Embryonic facial prominence (tissue), 1 donor: ENCODE results near the gene NEMP1.
"Not testable (repeated sequence)": the region's sequence is repeated elsewhere in the genome, so short reads cannot be mapped to it uniquely, and the experiment has no call there.

ENCODE experiments used
- DNase-seq: peaks from one replicate; pipeline ENCODE4 v3.0.0-alpha.2; 2016; ENCODE audit errors: extremely low spot score

NEMP1 gene

DNA sequence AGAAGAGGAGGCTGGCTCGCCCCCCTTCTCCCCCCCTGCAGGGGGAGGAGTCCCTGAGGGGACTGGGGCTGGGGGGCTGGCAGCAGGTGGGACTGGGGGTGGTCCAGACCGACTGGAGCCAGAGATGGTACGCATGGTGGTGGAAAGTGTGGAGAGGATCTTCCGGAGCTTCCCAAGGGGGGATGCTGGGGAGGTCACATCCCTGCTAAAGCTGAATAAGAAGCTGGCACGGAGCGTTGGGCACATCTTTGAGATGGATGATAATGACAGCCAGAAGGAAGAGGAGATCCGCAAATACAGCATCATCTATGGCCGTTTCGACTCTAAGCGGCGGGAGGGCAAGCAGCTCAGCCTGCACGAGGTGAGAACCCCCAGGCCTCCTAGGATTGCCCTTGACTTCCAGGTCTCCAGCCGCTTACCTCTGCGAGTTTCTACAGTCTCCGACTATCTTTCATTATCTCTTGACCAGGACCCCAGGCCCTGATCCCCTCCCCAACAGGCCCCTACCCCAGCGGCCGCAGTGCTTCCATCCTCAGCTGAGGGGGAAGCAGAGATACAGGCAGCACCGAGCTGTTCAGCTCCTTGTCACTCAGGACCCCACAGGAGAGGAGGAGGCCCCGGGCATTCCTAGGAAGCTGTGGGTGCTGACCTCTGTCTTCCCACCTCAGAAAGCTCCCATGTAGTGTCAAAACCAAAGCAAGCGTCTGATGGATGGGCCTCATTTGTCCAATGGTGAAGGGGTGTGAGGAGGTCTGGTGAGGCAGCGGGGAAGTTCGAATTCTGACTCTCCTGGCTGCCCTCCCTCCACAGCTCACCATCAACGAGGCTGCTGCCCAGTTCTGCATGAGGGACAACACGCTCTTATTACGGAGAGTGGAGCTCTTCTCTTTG lies 13.3 kb upstream of the NEMP1 start:
- DNase-seq, result no peak

DNA sequence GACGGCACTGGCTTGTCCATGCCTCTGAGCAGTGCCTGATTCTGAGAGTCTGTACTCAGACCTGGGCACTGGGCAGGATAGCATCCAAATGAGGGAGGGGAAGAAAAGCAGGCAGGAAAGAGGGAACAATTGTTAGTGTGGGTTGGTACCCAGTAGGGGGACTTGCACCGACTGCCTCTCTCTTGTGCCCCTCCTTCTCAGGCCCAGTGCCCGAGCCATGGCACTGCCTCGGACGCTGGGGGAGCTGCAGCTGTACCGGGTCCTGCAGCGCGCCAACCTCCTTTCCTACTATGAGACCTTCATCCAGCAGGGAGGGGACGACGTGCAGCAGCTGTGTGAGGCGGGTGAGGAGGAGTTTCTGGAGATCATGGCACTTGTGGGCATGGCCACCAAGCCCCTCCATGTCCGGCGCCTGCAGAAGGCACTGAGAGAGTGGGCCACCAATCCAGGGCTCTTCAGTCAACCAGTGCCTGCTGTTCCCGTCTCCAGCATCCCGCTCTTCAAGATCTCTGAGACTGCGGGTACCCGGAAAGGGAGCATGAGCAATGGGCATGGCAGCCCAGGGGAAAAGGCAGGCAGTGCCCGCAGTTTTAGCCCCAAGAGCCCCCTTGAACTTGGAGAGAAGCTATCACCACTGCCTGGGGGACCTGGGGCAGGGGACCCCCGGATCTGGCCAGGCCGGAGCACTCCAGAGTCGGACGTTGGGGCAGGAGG lies 12.5 kb upstream of the NEMP1 start:
- DNase-seq, result peak; percentile 60

DNA sequence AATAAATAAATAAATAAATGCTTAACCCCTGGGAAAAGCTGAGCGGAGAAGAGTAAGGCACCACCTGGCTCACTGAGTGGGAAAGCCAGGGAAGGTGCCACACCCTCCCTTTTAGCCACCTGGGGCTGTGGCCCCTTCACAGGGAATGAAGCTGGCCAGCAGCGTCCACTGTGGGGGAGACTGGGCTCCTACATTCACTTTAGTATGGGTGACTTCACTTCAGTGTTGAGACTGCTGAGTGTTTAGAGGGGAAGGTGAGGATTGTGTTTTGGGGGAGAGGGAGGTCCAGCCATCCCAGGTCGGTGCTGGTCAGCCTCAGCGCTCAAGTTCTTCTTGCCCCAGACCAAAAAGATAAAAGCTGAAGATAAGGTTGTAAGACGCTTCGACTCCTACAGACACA lies 11.9 kb upstream of the NEMP1 start:
- no peak for DNase-seq

DNA sequence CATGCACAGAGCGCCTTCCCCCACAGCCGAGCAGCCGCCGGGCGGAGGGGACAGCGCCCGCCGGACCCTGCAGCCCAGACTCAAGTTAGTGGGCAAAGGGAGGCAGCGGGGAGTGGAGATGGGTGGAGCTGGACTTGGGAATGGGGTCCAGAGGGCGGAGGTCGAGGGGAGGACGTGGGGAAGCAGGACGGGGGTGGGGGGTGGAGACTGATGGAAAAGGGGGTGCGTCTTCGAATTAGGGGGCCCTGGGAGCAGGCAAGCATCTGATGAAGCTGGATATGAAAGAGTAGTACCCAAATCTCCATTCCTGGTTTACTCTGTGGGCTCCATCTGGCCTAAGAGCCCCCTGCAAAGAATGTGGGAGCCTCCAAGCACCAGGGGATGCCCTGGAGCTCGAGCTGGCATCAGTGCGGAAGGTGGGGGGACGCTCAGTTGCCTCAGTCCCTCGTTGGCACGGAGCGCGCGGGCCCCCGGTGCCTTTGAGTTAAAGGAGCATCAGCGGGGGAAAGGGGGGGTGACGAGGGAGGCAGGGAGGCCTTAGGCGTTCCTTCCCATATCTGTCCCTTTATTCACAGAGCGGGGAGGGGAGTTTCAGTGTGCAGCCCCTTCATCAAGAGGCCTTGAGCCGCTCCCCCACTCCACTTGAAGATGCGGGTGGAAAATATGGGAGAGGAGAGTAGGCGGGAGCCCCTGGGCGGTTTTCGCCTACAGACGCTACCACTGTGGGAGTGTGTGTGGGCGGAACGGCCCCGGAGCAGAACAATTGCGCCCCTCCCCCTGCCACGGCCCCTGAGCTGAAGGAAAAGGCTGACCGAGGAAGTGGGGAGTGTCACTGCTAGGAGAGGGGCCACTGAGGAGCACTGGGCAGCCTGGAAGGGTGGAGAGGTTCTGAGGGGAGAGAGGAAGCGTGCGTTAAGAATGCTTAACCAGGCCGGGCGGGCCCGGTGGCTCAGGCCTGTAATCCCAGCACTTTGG lies 11.0 kb upstream of the NEMP1 start:
- DNase-seq, result peak; percentile 5

DNA sequence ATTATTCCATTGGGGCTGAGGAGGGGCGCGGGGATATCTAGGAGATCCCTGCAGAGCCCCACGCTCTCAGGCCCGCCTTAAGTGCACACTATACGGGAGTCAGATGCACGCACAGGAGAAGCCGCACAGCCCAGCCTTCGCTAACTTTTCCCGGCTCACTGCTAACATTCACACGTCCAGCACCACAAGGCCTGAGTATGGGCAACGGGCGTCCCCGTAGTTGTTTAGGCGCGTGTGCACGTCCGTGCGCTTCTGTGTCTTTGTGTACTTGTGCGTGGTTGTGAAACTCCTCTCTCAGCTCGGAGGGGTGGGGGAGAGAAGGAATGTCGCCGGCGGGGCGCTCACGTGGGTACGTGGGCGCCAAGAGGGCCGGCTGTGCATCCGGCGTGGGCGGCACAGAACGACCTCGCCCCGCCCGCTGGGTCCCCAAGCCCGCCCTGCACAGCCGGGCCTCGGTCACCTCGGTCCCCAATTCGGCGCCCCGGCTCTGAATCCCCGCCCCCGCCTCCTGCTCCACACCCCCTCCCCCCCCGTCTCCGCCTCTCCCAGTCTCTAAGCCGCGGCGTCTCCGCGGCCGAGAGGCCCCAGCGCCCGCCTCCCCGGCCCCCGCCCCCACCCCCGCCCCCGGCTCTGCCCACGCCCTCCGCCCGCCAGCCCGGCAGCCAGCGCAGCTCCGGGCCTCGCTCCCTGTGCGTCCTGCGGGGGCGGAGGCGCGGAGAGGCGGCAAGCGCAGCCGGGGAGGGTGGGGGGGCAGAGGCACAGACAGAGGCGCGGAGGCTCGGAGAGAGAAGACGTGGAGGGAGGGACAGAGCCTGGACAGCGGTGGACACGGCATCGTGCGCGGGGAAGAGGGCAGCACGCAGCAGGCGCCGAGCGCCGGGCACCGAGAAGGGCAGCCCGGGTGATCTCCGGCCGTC lies 10.0 kb upstream of the NEMP1 start, which contains the start of gene NAB2:
Gene NAB2, plus strand, starts transcription at position 761 of the 917 bp plus-strand sequence. CDS start 158 bp downstream, outside the sequence.
- peak; percentile 90 for DNase-seq

DNA sequence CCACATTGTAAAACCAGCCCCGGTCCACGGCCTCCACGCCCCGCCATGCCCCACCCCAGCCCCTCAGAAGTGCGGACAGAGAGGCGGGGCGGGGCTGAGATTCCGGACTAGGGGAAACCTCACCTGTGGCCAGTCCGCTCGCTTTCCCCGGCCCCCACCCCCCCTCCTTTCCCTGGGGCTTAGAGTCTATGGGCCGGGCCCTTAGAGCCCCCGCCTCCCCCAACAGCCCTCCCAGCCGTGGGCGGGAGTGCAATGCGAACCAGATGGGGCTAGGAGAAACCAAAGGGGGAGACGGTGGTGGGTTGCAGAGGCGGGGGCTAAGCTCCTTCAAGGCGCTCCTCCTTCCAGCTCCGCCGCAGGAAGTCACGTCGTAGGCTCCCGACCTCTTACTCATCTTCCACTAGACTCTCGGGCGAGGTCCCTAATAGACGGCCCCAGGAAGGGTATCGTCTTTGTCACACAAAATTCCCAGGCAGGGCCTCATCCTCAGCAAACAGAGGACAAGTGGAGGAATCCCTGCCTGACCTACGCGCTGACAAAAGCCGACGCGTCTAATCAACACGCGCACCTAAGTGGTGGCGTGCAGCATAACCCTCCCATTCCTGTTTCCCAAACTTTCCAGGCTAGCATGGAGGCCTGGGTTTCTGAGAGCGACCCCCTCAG lies 9.2 kb upstream of the NEMP1 start:
- DNase-seq, result peak; percentile 98

DNA sequence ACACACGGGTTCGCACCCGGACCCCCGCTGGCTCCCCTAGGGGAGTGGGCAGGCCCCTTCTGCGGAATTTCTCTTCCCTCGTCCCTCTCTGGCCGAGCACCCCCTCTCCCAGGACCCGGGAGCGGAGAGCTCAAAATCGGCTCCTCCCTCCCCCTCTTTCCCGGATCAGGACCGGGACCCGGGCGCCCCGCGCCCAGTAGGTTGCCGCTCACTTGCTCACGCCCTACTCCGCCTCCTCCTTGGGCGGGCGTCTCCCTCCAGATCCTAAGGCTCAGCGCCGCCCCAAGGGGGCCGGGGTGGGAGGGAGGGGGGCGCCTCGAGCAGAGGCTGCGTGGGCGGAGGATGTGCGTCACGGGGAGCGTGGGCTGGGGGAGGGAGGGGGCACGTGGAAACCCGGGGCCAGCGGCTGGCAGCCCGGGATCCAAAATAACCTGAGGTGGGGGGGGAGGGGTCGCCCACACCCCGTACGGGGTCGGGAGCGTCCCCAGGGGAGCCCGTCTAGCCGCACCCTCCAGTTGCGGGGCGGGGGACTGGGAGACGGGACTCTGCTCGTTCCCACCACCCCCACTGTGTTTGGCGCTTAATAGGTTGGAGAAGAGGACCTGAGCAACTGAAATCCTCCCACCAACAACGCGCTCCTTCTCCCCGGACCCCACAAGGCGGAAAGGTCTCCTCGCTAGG lies 8.6 kb upstream of the NEMP1 start:
- DNase-seq, result peak; percentile 89

DNA sequence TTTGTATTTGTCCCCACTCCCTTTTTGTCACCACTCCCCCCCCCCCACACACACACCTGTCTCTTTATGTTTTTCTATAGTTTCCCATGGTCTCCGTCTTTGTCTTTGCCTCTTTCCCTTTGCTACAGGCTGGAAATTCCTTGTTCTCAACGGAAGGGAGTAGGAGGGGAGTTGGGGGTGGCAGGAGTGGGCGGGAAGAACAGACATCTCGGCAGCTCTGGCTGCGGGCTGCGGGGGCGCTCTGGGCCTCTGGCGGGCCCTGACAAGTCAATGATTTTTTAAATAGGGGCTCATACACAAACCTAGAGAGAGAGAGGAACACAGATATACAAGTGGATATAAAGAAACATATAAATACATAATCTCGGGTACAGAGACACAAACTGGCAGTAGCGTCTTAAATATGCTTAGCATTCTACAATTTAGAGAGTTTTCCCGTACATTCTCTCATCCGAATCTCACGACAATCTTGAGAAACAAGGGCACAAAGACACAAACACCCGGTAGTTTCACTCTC lies 8.0 kb upstream of the NEMP1 start:
- DNase-seq, result peak; percentile 85

DNA sequence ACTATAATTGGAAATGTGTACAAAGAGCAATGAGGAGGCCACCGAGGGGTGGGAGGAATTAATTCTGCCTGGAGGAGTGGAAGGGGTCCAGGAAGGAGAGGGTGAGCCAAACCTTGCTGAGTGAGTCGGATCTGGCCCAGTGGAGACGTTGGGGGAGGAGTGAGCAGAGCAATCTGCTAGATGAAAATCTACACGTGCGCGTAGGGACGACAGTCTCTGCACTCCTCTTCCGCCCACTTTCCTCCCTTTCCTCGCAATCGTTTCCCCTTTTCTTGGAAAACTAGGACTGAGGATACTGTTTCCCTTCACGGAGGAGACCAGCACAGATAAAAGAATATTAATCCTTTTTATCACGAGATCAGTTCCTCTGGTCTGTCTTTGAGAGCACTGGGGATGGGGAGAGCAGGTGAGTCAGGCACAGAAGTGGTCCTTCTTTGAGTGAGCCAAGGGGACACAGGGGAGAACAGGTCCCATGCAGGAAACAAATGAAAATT lies 7.5 kb upstream of the NEMP1 start:
- DNase-seq, result peak; percentile 68

DNA sequence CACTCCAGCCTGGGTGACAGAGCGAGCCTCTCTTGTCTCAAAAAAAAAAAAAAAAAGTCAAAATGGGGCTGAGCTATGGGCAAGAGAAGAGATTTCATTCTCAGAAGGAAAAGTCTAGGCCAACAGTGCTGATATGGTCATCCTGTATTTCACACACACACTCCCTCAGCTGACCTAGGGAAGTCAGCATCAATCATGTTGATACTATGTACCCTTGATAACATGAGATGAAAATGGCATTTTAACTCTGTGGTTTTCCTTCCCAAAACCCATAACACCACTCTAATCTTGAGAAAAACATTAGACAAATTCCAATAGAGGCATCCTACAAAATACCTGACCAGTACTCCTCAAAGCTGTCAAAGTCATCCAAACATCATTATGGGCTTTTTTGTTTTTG lies 2.3 kb upstream of the NEMP1 start:
- no peak for DNase-seq

DNA sequence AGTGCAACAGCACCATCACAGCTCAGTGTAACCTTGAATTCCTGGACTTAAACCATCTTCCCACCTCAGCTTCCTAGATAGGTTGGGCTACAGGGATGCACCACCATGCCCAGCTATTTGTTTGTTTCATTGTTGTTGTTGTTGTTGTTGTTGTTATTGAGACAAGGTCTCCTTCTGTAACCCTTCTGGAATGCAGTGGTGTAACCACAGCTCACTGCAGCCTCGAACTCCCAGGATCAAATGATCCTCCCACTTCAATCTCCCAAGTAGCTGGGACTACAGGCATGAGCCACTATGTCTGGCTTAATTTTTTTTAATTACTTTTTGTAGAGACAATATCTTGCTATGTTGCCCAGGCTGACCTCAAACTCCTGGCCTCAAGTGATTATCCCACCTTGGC lies 1.2 kb upstream of the NEMP1 start:
- DNase-seq, result no peak

DNA sequence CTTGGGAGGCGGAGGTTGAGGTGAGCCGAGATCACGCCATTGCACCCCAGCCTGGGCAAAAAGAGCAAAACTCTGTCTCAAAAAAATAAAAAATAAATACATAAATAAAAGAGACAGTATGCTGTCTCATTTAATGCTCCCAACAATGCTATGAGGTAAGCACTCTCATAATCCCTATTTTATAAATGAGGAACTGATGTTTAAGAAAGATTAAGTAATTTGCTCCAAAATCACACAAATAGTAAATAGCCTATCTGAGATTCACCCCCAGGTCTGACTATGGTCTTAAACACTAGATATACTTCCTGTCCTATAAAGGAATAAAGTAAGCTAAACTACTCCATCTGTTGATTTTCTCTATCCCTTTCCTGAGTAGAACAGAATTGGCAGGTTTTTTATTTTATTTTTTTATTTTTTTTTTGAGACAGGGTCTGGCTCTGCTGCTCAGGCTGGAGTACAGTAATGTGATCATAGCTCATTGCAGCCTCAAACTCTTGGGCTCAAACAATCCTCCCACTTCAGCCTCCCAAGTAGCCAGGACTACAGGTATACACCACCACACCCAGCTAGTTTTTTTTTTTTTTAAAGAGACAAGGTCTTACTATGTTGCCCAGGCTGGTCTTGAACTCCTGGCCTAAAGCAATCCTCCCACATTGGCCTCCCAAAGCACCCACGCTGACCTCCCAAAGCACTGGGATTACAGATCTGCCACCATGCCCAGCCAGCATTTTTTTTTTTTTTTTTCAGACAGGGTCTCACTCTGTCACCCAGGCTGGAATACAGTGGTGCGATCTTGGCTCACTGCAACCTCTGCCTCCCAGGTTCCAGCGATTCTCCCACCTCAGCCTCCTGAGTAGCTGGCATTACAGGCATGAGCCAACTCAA lies 4.8 kb downstream of the NEMP1 start:
- not testable (repeated sequence) for DNase-seq

DNA sequence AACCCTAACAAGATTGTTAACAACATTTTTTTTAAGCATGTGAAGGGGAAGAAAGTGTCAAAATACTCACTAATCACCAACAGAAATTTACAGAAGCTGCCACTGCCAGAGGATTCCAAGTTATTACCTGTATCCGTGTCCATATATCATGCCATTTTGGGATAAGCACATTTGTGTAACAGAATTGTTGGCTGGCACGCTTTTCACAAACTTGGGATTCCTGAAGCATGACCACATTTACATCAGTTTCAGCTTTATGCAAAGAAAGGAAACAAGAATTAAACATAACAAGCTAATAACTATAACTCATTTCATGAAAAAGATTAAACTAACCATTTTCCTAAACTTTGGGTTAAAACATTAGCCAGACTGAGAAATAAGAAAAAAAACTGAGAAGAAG lies 5.9 kb downstream of the NEMP1 start:
- no peak for DNase-seq

DNA sequence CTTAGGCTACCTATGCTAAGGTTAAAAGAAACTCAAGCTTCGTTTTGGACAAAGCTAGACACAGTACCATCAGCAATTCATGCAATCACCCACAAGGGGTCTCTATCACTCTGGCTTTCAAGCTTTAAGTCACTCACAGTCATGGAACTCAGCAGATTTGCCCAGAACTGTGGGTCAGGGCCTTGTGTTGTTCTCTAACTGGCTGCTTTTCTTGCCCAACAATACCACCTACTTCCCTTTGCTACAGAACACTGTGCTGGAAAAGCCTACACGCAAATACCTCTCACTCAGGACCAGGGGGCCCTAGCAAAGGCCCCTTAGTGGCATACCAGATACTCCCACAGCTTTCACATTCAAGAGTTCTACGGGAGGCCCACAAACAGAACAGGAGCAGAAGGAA lies 9.1 kb downstream of the NEMP1 start:
- peak; percentile 72 for DNase-seq

DNA sequence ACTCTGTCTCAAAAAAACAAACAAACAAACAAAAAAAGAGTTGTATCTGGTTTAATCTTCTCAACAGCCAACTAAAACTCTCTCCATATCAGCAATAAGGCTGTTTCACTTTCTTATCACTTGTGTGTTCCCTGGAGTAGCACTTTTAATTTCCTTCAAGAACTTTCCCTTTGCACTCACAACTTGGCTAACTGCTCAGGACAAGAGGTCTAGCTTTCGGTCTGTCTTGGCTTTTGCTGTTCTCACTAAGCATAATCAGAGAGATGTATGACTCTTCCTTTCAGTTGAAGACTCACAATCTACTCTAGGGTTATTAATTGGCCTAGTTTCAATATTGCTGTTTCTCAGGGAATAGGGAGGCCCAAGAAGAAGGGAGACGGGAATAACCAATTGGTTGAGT lies 12.3 kb downstream of the NEMP1 start:
- no peak for DNase-seq

DNA sequence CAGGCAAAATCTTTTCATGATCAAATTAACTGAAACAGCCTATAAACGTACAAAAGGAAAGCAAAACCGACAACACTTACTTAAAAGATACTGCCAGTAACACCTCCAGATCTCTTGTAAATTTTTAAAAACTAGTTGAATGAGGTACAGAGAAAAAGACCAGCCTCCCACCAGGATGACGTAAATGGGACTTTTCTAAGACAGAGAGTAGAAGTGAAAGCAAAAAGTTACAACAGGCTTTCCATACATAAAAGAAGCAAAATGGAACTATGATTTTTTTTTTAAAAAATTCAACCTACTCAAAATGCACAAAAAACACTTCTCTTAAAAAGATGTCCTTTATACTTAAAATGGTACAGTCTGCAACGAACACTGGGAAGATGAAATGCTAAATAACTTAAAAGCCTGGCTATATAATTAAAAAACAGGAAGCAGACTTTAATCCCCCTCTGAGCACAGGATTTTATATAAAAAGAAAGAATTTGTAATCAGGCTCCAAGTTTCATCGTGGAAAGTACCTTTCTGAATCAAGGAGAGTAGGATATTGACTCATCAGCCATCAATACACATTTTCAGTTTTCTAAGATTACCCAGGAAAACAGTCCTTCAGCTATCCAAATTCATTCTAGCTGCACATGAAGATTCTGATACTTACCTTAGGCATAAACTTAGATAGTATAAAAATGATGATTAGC lies 14.5 kb downstream of the NEMP1 start:
- DNase-seq, result no peak

DNA sequence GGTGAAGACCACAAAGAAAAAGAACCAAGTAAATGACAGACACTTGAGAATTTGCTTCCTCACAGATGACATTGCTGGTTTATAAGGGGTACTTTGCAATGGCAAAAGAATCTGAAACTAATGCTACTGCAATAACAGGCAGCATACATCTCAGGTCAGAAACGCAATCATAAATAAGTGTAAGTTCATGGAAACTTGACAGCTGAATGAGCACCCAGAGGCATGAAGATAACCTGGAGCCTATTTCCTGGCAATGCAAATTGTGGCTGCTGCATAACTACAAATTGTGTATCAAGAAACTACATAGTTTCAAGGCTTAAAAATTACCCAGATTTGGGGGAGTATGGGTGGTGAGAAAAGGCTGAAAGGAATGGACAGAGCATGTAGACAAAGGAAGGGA lies 20.1 kb downstream of the NEMP1 start:
- DNase-seq, result no peak
